Measurements from ENCODE around the gene CBX4. TPM values are rescaled to one million over a fixed set of nuclear protein-coding genes. Genes with fewer than 3 reads are reported as not detected.

Gene CBX4
- total and polyA plus RNA-seq, 2 of the 13 experiments (the other 11 are each of a cell fraction or from before 2014, with no cell fraction given), result 25.8 to 50.8 TPM

GRCh38 chr17:79808763-79809529 is 30.3 kb downstream of the CBX4 start (continued):
- TF ChIP-seq GATA4 (IDR thresholded peaks at IDR 0.05; ENCODE audit: borderline replicate concordance, low read depth), result no peak
- TF ChIP-seq, protein P1, sequence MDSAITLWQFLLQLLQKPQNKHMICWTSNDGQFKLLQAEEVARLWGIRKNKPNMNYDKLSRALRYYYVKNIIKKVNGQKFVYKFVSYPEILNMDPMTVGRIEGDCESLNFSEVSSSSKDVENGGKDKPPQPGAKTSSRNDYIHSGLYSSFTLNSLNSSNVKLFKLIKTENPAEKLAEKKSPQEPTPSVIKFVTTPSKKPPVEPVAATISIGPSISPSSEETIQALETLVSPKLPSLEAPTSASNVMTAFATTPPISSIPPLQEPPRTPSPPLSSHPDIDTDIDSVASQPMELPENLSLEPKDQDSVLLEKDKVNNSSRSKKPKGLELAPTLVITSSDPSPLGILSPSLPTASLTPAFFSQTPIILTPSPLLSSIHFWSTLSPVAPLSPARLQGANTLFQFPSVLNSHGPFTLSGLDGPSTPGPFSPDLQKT (CRISPR knock-in tag; IDR thresholded peaks at IDR 0.05; ENCODE audit: borderline replicate concordance), result no peak
- no peak for TF ChIP-seq STAT6 (CRISPR knock-in tag; IDR thresholded peaks at IDR 0.05; ENCODE audit: borderline replicate concordance)
- TF ChIP-seq RFX5 (IDR thresholded peaks at IDR 0.05; ENCODE audit: low read depth, low read length), result 0 out of 2 replicates have a peak, but pooled peaks have one; percentile 13
- TF ChIP-seq ESRRA (CRISPR knock-in tag; IDR thresholded peaks at IDR 0.05; ENCODE audit: low read depth), result no peak
- TF ChIP-seq ZNF788 (CRISPR knock-in tag; IDR thresholded peaks at IDR 0.05; ENCODE audit: borderline replicate concordance), result no peak
- TF ChIP-seq HNF4A (CRISPR knock-in tag; IDR thresholded peaks at IDR 0.05), result no peak
- no peak for TF ChIP-seq ZNF703 (CRISPR knock-in tag; IDR thresholded peaks at IDR 0.05; ENCODE audit: borderline replicate concordance)
- no peak for TF ChIP-seq GPN1 (CRISPR knock-in tag; IDR thresholded peaks at IDR 0.05; ENCODE audit: borderline replicate concordance)
- no peak for TF ChIP-seq STAT5B (CRISPR knock-in tag; IDR thresholded peaks at IDR 0.05)
- TF ChIP-seq ZFYVE20 (CRISPR knock-in tag; IDR thresholded peaks at IDR 0.05; ENCODE audit: borderline replicate concordance, low read depth), result no peak
- no peak for TF ChIP-seq HOMEZ (CRISPR knock-in tag; IDR thresholded peaks at IDR 0.05; ENCODE audit: low read depth)
- no peak for TF ChIP-seq NFYC (CRISPR knock-in tag; IDR thresholded peaks at IDR 0.05)
- no peak for TF ChIP-seq ZNF567 (CRISPR knock-in tag; IDR thresholded peaks at IDR 0.05; ENCODE audit: borderline replicate concordance)
- no peak for TF ChIP-seq ARNT2 (CRISPR knock-in tag; IDR thresholded peaks at IDR 0.05; ENCODE audit: low read depth)
- TF ChIP-seq SRY (CRISPR knock-in tag; IDR thresholded peaks at IDR 0.05), result no peak
- no peak for TF ChIP-seq SNRNP70 (IDR thresholded peaks at IDR 0.05; ENCODE audit: low read depth, low read length)
- TF ChIP-seq ZNF264 (CRISPR knock-in tag; IDR thresholded peaks at IDR 0.05), result no peak
- peak; percentile 49; the same call in 1 of the 2 replicates for TF ChIP-seq ELF3 (CRISPR knock-in tag; IDR thresholded peaks at IDR 0.05)
- TF ChIP-seq ZFP1 (CRISPR knock-in tag; IDR thresholded peaks at IDR 0.05), result 0 out of 2 replicates have a peak, but pooled peaks have one; percentile 33
- no peak for TF ChIP-seq FOXM1 (CRISPR knock-in tag; IDR thresholded peaks at IDR 0.05)
- no peak for TF ChIP-seq BATF2 (CRISPR knock-in tag; IDR thresholded peaks at IDR 0.05)
- no peak for TF ChIP-seq NONO (IDR thresholded peaks at IDR 0.05)
- TF ChIP-seq NONO (CRISPR knock-in tag; conservative IDR thresholded peaks at IDR 0.05), result no peak
